Type B pancreatic cell (in vitro differentiated cells): Measurements from ENCODE around the gene INTS14. TPM values are rescaled to one million over a fixed set of nuclear protein-coding genes. Genes with fewer than 3 reads are reported as not detected.

Source experiments
- DNase-seq: peaks from one replicate; pipeline ENCODE4 v3.0.0; 2021; ENCODE audit warnings: mixed read lengths; ENCODE audit not compliant: unreplicated experiment; ENCODE audit errors: extremely low spot score
- H3K27ac Mint-ChIP-seq: 2 replicates; pipeline ENCODE4 v1.8.0; 2021; ENCODE audit warnings: mild to moderate bottlenecking, mixed read lengths
- H3K27me3 Mint-ChIP-seq: 2 replicates; pipeline ENCODE4 v1.8.0; 2021; ENCODE audit warnings: mixed read lengths
- H3K36me3 Mint-ChIP-seq: 2 replicates; pipeline ENCODE4 v1.8.0; 2021; ENCODE audit warnings: mixed read lengths
- H3K4me1 Mint-ChIP-seq: one replicate; pipeline ENCODE4 v1.8.0; 2021; ENCODE audit warnings: mixed read lengths; ENCODE audit not compliant: unreplicated experiment
- H3K4me3 Mint-ChIP-seq: 2 replicates; pipeline ENCODE4 v1.8.0; 2021; ENCODE audit warnings: mild to moderate bottlenecking, mixed read lengths
- H3K9me3 Mint-ChIP-seq: 2 replicates; pipeline ENCODE4 v1.8.0; 2021; ENCODE audit warnings: mixed read lengths
- CTCF ChIP-seq: fragments of 200-600 bp; sonication (generic); conservative IDR thresholded peaks from 2 replicates; pipeline ENCODE4 v1.5.0; 2021; ENCODE audit warnings: antibody characterized with exemption, mild to moderate bottlenecking
- total RNA-seq: library from RNA; stranded (reverse); gene quantifications from 2 replicates; pipeline ENCODE4 v1.2.1, GENCODE V29; 2021; ENCODE audit warnings: low replicate concordance

INTS14 gene
- total RNA-seq, 1 donor from 2014 or later: 49.3 TPM

- no peaks in the 10 kb centered on the region for H3K27me3 Mint-ChIP-seq
These were observed 1.1 kb upstream of the INTS14 start for GRCh38 chr15:65611888-65612615.

GRCh38 chr15:65603559-65603958 lies 7.4 kb downstream of the INTS14 start:
- DNase-seq: no peak
- H3K36me3 Mint-ChIP-seq: peaks cover 11% of the 10 kb centered on the region

More at GRCh38 chr15:65611888-65612615, 1.1 kb upstream of the INTS14 start:
- peaks cover 14% of the 10 kb centered on the region for H3K4me1 Mint-ChIP-seq
- H3K27ac Mint-ChIP-seq: peak overlapping the region; percentile 99
- H3K36me3 Mint-ChIP-seq: no peaks in the 10 kb centered on the region
- no peak for DNase-seq
- H3K9me3 Mint-ChIP-seq: no peaks in the 10 kb centered on the region
- TF ChIP-seq CTCF: no peak
- peak overlapping the region; percentile 99 for H3K4me3 Mint-ChIP-seq

GRCh38 chr15:65603134-65603533 lies 7.8 kb downstream of the INTS14 start:
- Mint-ChIP-seq H3K27ac (no peak overlapping the region), H3K27me3 (no peaks in the 10 kb centered on the region), H3K4me1 (no peaks in the 10 kb centered on the region), H3K4me3 (no peak overlapping the region), H3K9me3 (no peaks in the 10 kb centered on the region), H3K36me3 (peaks cover 13% of the 10 kb centered on the region)
- no peak for DNase-seq
- TF ChIP-seq CTCF: no peak

More at GRCh38 chr15:65603559-65603958, 7.4 kb downstream of the INTS14 start:
- H3K4me3 Mint-ChIP-seq: no peak overlapping the region
- no peaks in the 10 kb centered on the region for H3K9me3 Mint-ChIP-seq
- TF ChIP-seq CTCF: no peak
- H3K27ac Mint-ChIP-seq: no peak overlapping the region
- no peaks in the 10 kb centered on the region for H3K27me3 Mint-ChIP-seq
- no peaks in the 10 kb centered on the region for H3K4me1 Mint-ChIP-seq

- Mint-ChIP-seq H3K36me3 (peaks cover 8% of the 10 kb centered on the region), H3K4me3 (no peak overlapping the region), H3K4me1 (no peaks in the 10 kb centered on the region), H3K27ac (no peak overlapping the region), H3K27me3 (no peaks in the 10 kb centered on the region), H3K9me3 (no peaks in the 10 kb centered on the region)
- TF ChIP-seq CTCF: no peak
- no peak for DNase-seq
These were observed 11.3 kb downstream of the INTS14 start for GRCh38 chr15:65599677-65600076.

GRCh38 chr15:65598468-65598867 lies 12.5 kb downstream of the INTS14 start:
- DNase-seq: no peak
- H3K4me1 Mint-ChIP-seq: no peaks in the 10 kb centered on the region
- no peaks in the 10 kb centered on the region for H3K27me3 Mint-ChIP-seq
- H3K9me3 Mint-ChIP-seq: no peaks in the 10 kb centered on the region
- no peak overlapping the region for H3K27ac Mint-ChIP-seq
- H3K36me3 Mint-ChIP-seq: peaks cover 8% of the 10 kb centered on the region
- H3K4me3 Mint-ChIP-seq: no peak overlapping the region
- no peak for TF ChIP-seq CTCF
